T-helper 22 cell (primary cell): ENCODE results near the gene SON.
"Not testable (repeated sequence)": the region's sequence is repeated elsewhere in the genome, so short reads cannot be mapped to it uniquely, and the experiment has no call there.

ENCODE experiments used
- DNase-seq: peaks from one replicate; pipeline ENCODE4 v3.0.0-alpha.2; 2020; ENCODE audit warnings: low read depth

SON gene, protein sequence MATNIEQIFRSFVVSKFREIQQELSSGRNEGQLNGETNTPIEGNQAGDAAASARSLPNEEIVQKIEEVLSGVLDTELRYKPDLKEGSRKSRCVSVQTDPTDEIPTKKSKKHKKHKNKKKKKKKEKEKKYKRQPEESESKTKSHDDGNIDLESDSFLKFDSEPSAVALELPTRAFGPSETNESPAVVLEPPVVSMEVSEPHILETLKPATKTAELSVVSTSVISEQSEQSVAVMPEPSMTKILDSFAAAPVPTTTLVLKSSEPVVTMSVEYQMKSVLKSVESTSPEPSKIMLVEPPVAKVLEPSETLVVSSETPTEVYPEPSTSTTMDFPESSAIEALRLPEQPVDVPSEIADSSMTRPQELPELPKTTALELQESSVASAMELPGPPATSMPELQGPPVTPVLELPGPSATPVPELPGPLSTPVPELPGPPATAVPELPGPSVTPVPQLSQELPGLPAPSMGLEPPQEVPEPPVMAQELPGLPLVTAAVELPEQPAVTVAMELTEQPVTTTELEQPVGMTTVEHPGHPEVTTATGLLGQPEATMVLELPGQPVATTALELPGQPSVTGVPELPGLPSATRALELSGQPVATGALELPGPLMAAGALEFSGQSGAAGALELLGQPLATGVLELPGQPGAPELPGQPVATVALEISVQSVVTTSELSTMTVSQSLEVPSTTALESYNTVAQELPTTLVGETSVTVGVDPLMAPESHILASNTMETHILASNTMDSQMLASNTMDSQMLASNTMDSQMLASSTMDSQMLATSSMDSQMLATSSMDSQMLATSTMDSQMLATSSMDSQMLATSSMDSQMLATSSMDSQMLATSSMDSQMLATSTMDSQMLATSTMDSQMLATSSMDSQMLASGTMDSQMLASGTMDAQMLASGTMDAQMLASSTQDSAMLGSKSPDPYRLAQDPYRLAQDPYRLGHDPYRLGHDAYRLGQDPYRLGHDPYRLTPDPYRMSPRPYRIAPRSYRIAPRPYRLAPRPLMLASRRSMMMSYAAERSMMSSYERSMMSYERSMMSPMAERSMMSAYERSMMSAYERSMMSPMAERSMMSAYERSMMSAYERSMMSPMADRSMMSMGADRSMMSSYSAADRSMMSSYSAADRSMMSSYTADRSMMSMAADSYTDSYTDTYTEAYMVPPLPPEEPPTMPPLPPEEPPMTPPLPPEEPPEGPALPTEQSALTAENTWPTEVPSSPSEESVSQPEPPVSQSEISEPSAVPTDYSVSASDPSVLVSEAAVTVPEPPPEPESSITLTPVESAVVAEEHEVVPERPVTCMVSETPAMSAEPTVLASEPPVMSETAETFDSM (N-terminal part only)

DNA sequence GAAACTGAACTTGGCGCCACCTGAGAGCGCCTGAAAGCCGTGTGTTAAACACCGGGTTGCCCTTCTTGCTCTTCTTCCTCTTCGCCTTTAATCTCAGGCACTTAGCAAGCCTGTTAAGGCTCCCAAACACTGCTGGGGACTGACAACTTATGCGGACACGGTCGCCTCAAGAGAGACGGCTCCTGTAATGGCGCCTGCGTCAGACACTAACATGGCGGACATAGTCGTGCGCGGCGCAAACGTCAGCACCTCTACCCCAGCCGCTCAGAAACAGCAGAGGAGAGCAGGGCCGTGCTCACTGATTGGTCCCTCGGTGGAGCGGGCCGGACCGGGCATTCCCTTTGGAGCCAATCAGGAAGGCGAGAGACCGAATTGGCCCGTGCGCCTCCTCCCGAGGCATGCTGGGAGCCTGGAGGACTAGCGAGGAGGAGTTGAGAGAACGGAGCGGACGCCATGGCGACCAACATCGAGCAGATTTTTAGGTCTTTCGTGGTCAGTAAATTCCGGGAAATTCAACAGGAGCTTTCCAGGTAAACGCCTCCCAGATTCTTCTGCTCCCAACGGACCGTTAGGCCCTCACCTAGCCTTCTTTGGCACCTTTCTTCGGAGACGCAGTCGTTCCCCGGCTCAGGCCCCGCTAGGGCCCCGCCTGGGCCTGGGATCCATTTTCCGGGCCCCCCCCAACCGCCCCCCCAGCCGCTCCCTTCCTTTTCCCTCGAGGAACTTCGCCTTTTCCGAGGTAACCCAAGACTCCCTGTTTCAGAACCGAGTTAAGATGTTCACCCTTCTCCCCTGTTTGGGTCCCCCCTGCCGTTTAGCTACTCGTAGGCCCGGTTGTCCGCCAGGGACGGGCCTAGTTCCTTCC is at the start of gene SON:
SON (plus strand) TSS at position 399 of the 865 bp plus-strand sequence; CDS start at position 454, 55 bp downstream.
- peak; percentile 98 for DNase-seq

DNA sequence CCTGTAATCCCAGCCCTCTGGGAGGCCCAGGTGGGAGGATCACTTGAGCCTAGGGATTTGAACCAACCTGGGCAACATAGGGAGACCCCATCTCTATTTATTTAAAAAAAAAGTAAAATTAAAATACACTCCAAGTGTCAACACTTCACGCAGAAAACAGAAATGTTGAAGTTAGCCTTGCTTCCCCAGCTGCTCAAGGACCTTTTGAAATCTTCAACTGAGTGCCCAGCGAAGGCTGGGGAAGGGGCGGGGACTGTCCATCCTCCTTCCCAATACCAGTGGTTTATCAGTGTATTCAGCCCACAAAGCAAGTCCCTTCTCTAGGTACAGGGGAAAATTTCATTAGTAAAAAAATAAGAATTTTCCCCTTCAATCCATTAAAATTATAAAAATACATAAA is 49.1 kb upstream of the SON start:
- no peak for DNase-seq

DNA sequence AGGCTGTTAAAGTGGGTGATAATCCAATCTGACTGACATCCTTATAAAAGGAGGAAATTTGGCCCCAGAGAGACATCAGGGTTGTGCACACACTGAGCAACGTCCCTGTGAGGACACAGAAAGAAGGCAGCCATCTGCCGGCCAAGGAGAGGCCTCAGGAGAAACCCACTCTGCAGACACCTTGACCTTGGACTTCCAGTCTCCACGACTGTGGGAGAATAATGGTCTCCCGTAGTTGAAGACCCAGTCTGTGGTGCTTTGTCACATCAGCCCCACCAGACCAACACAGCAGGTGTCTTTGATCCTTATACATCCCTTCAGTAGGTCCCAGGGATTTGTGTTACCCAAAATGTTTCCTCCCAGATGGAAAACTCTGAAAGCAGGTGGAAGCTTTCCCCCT is 47.1 kb upstream of the SON start:
- DNase-seq, result no peak

DNA sequence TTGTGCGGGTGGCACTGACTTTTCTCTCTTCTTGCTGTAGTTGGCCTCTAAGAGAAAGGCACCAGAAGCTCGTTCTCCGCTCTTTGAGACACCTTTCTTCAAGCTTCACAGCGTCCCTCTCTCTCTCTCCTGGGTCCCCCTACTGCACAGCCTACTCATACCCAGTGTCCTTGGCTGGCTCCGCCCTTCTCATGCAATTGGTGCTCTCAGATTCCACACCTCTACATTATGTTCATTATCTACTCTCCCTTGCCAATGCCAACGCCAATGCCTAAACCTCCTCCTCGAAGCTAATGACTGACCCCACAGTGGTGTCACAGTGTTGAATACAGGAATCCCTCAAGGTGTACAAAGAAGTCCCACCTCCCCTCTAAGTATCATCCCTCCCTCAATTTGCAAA is 46.5 kb upstream of the SON start:
- DNase-seq, result no peak

DNA sequence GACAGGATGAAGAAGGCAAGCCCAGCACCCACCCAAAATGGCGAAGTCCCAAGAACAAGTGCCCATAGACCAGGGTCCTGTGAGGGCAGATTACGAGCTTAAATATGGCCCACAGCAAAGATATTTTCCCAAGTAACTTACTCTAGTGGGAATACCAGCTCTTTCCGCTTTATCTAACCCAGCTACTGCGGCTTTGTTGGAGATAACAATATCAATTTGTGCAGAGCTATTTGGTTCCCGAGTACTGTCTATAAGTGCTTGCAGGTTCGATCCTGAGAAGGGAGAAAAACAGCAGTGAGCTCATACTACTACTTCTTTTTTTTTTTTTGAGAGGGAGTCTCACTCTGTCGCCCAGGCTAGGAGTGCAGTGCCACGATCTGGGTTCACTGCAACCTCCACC is 37.0 kb upstream of the SON start:
- no peak for DNase-seq

DNA sequence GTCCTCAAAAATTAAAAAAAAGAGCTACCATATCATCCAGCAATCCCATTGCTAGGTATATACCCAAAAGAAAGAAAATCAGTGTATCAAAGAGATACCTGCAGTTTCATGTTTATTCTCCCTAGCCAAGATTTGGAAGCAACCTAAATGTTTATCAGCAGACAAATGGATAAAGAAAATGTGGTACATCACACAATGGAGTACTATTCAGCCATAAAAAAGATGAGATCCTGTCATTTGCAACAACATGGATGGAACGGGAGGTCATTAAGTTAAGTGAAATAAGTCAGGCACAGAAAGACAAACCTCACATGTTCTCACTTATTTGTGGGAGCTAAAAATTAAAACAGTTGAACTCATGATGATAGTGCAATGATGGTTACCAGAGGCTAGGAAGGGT is 35.8 kb upstream of the SON start:
- not testable (repeated sequence) for DNase-seq

DNA sequence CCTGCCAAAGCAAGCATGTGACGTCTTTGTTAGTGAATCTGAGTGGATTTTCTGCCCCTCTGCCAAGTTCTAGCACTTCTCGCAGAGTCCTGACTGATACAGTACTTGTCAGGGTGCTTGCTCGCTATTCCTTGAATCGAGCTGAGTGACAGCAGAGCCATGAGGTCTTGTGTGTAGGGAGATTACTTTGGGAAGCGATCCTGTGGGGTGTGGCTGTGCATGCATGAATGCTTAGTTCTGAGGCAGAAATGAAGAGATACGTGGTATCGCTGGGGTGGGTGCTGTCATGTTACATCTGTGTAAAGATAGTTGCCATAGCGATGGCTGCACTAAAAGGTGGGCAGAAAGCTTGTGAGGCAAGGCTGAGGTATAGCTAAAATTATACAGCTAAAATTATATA is 32.0 kb upstream of the SON start:
- DNase-seq, result no peak

DNA sequence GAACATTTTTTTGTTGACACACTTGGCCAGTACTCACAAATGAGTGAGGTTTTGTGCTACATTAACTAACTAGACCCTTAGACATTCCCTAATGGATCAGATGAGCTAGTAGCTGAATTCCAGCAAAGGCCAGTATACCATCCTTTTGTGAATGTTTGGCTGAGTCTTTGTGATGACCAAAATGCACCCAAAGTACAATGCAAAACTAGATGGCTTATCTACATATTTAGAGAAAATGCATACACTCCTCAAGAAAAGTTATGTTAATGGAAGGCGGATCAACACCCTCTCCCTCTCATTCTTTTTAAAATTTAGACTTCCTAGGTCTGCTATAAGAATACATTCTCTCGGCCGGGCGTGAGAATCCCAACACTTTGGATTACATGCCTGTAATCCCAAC is 31.2 kb upstream of the SON start:
- DNase-seq, result no peak

DNA sequence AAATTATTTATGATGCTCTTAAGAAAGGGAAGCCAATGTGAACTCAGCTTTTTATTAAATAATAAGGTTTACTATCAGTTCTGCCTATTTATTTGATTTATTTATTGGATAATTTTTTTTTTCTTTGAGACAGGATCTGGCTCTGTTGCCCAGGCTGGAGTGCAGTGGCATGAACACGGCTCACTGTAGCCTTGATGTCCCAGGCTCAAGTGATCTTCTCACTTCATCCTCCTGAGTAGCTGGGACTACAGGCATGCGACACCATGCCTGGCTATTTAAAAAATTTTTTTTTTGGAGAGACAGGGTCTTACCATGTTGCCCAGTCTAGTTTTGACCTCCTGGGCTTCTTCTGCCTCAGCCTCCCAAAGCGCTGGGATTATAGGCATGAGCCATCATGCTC is 30.4 kb upstream of the SON start:
- DNase-seq, result no peak

DNA sequence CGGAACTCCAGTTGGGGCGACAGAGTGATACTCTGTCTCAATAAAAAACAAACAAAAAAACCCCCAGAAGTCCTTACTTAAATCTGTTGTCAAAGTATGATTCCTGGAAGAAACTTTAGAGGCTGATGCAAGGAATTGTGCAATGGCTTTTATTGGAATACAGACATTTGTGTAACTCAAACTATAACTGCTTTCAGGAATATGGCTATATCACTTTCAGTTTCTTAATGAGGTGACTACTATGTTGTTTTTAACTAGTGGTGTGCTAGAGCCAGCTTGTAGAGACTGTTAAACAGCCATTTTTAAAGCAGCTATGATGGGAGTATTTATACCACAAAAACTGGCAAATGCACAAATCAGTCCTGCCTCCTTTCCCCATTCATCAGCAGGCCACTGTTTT is 28.6 kb upstream of the SON start:
- no peak for DNase-seq

DNA sequence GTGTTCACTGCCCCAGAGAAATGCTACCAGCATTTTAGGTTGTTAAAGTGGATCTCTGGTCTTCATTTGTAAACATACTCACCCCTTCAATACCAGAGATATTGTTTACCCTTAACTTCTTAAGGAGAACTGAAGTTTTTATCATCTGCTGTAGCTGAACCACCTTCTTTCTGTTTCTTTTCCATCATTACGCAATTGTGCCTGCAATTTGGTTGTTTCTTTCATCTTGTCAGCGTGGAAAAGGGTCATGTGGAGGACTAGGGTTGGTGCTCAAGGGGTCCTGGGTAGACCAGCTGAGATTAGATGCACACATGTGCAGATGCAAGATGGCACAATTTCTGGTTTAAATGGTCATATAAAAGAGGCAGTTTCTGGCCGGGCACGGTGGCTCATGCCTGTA is 23.9 kb upstream of the SON start:
- DNase-seq, result no peak

DNA sequence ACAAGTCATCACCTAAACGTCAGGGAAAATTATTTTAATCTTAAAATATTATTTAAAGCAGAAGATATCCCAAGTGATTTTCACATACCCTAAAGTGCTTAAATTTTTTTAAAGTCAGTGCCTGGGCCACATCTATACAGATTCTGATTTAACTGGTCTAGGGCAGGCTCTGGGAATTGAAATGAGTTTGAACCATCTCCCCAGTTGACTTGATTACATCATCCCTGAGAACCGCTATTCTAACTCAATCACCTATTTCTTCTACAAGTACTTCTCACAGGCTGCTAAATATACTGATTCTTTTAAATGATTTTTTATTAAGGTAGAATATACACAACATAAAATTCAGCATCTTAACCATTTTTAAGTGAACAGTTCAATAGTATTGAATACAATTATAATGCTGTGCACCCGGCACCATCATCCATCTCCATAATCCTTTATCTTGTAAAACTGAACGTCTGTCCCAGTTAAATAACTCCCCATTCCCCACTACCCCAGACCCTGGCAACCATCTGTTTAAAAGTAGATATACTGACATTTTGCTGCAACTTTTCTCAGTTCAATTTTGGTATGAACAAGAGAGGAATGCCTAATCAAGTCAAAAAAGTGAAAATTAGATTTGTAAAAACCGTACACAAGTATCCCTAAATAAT is 20.4 kb upstream of the SON start:
- no peak for DNase-seq

DNA sequence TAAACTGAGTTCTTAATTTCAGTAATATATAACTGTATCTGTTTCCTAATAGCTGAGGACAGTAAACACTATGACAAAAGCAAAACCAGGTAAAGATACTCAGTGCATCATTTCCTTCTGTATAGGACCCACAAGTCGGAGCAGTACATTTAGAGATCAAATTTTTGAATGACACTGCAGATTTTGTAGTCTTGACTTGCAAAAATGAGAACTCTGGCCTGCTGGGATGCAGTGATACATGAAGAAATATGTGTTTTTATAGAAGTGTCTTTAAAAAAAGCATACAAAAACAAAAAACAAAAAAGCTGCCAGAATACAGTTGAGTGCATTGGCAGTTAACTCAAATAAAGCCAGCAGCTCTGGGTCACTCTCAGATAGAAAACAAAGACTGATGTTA is 19.9 kb upstream of the SON start:
- DNase-seq, result no peak

DNA sequence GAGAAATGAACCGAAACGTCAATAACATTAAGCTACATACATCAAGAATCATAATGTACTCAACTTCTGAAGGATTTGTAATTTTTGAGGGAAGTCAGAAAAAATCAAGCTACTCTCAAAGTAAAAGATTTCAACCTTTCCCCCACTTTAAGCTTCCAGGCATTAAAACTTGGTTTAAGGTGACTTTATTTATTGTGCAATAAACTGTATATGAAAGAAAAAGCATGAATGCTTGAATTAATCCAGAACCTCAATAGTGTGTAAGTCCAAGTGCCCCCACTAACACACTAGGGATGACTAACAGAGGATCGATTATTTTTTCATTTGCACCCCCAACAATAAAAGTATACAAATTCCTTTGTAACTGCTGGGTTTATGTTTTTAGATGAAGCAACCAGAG is 11.8 kb upstream of the SON start:
- no peak for DNase-seq

DNA sequence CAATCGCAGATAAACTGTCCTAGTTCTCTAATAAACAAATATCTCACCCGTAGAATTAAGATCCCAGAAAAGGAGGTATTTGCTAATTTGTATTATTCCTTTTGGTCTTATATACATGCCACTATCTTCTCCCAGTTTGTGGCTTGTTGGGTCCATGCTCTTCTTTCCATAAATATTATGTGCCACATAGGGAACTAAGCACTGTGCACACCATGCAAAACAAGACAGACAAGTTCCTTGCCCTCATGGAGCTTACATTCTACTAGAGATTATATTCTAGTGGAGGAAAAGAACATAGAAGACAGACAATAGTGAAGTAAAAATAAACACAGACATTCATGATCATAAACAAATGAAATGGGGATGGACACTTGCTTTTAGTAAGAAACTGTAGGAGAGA is 5.6 kb upstream of the SON start:
- no peak for DNase-seq

DNA sequence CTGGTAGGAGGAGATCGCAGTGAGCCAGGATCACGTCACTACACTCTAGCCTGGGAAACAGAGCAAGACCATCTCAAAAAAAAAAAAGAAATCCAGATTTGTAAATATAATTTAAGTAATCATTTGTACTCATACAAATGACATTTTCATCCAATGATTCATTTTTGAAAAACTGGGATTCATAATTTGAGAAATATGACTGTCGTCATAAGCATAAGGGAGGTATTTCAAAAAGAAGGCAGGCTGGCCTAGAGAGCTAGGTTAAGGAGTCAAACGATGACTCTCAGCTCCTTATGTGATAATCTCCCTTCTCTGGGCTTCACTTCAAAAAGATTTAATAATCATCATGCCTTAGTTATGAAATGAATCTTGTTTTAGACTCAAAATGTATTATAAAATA is 3.2 kb upstream of the SON start:
- no peak for DNase-seq

DNA sequence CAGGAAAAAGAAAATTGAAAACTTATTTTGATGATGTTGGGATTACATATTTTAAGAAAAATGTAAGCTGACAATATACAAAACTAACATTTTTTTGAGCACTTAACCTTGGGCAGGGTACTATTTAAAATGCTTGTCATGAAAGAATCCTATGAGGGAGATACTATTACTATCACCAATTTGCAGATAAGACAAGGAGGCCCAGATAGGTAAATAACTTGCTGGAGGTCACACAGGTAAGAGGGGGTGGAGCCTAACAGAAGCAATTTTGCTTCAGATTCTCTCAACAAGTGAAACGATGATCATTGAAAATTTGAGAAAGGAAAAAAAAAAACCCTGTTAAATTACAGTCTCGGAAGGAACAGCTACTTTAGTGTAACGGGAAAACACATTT is 2.1 kb upstream of the SON start:
- no peak for DNase-seq

DNA sequence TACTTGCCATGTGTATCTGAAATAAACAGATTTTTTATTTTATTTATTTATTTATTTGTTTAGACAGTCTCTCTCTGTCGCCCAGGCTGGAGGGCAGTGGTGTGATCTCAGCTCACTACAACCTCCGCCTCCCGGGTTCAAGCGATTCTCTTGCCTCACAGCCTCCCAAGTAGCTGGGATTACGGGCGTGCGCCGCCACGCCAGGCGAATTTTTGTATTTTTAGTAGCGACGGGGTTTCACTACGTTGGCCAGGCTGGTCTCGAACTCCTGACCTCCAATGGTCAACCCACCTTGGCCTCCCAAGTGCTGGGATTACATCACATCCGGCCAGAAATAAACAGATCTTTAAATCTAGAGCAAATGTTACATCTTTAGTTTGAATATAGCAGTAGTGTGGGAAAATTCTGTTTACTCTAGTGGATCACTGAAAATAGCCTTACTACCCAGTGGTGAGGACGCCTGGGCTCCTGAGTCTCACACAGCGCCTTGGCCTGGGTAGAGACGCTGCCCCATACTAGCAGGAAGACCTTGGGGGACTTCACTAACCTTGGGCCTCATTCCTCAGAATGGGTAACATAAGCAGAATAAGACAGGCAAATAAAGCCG is 1.6 kb upstream of the SON start:
- no peak for DNase-seq

DNA sequence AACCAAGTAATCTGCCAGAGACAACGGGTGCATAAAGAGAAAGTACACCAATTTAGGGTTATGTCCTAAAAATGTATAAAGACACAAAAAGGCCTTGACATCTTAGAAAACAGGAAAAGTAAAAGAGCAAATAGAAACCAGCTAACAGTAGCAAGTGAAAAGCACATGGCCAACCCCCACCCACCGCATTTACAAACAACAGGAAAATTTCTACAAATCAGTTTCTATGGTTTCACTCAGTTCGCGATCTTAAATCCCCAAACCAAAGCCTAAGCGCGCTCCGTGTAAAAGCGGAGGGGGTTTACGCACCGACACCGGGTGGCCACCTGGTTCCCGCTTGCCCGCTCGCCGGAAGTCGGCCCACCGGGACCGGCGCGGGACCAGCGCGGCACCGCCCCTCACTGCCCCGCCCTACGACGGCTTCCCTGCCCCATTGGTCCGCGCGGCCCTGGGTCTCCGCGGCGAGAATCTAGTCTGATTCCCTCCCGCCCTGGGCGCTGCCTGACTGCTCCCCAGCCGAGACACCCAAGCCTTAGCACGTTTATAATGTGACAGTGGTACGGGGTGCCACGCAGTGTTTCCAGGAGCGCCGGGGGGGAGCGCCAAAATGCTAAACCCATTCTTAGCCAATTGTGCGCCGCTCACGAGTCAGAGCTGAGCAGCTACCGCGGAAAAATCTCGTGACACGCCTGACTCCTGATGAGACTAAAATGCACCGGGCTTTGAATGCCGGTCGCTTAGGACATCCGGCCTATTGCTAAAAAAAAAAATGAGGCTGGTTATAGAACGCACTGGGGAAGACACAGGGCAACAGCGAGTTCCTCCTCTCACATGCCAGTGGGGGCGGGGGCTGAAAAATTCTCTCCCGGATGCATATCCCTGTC is 840 bp upstream of the SON start, which contains the start of gene GART:
GART (minus strand) TSS at position 362 of the 884 bp plus-strand sequence. CDS start 2,802 bp downstream, outside the sequence.
- DNase-seq, result peak; percentile 75
